ENCODE results near the gene MTRF1L.

Gene MTRF1L

DNA sequence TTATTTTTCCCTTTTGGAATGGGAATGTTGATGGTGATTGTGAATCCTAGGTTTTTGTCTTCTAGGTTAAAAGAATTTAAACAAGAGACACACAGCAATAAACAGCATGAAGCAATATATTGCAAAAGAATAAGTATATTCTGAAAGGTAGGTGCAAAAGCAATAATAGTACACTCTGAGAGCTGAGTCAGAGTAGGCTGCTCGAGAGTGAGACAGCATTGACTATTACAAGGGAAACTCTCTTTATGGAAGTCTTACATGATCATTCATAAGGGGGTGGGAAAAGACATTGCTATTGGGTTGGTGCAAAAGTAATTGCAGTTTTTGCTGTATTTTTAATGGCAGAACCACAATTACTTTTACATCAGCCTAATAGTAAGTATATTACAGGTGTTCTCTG lies 44.7 kb downstream of the MTRF1L start:
- no peak overlapping the region for H3K4me3 ChIP-seq (ENCODE audit: low read depth, low read length)
- TF ChIP-seq, protein P1, sequence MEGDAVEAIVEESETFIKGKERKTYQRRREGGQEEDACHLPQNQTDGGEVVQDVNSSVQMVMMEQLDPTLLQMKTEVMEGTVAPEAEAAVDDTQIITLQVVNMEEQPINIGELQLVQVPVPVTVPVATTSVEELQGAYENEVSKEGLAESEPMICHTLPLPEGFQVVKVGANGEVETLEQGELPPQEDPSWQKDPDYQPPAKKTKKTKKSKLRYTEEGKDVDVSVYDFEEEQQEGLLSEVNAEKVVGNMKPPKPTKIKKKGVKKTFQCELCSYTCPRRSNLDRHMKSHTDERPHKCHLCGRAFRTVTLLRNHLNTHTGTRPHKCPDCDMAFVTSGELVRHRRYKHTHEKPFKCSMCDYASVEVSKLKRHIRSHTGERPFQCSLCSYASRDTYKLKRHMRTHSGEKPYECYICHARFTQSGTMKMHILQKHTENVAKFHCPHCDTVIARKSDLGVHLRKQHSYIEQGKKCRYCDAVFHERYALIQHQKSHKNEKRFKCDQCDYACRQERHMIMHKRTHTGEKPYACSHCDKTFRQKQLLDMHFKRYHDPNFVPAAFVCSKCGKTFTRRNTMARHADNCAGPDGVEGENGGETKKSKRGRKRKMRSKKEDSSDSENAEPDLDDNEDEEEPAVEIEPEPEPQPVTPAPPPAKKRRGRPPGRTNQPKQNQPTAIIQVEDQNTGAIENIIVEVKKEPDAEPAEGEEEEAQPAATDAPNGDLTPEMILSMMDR (IDR thresholded peaks at IDR 0.05; ENCODE audit: low read depth, low read length), result no peak
- in situ Hi-C loops (cut with HindIII; ENCODE audit: low sequenced_read_pairs), result no loop called here
- DNase-seq (ENCODE audit: low read depth, low spot score), result no peak

DNA sequence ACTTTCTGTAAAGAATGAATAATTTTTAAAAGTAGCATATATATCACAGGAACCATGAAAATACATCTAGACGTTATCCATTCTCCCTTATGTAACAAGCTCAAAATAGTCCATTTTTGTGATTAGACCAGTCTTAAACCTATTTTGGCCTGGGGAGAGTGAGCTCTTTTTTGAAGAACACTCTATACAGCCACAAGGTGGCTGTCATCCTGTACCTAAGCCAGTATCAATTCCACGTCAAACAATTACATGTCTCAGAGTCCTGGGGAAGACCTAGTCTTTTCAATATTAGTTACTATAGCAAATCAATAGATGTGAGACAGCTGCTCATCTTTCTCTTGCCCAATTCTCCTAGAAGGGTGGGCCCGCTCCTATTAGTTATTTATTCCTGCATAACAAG lies 48.1 kb downstream of the MTRF1L start:
- no peak overlapping the region for H3K4me3 ChIP-seq (ENCODE audit: low read depth, low read length)
- in situ Hi-C loops (cut with HindIII; ENCODE audit: low sequenced_read_pairs), result no loop called here
- DNase-seq (ENCODE audit: low read depth, low spot score), result no peak
- TF ChIP-seq, protein P1 (IDR thresholded peaks at IDR 0.05; ENCODE audit: low read depth, low read length), result no peak

DNA sequence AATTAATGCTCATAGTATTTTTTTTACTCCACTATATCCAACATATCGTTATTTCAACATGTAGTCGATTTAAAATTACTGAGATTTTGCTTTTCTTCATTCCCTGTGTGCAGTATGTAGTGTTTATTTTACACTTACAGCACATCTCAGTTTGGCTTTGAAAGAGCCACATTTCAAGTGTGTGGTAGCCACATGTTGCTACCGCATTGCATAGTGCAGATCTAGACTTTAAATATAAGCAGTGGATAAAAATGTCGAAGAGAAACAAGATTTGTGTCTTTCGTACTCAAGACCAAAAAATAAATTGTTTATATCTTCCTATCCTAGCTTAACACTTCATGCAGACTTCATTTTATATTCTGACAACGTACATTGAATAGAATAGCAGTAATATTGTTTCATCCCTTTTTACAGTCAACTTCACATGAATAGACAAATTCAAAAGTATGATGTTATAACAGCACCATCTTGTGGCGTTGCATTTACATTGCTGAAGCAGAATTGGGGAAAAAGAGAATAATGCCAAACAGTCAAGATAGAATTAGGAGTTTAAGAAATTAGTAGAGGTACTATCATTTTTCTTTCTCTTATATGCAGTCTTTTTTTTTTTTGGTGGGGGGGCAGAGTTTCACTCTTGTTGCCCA lies 49.5 kb downstream of the MTRF1L start:
- in situ Hi-C loops (cut with HindIII; ENCODE audit: low sequenced_read_pairs), result no loop called here
- H3K4me3 ChIP-seq (ENCODE audit: low read depth, low read length), result no peak overlapping the region
- TF ChIP-seq, protein P1 (IDR thresholded peaks at IDR 0.05; ENCODE audit: low read depth, low read length), result peak; percentile 65
- DNase-seq (ENCODE audit: low read depth, low spot score), result peak; percentile 55

DNA sequence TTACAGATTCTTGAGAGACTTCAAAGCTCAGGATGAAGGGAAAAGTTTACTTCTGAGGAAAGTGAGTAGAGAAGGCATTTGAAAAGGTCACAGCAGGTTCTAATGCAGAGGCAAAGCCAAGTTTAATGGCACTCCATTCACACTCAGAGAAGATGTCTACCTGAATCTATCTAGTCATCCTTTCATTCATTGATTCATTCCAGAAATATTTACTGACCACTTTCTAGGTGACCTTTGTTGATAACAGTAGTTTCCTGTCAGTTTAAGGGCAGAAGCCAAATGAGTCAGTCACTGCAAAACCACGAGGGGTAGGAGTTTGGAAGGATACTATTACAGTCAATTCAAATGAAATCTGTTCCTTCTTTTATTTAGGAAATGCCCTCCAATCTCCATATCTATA lies 50.5 kb downstream of the MTRF1L start:
- no peak overlapping the region for H3K4me3 ChIP-seq (ENCODE audit: low read depth, low read length)
- TF ChIP-seq, protein P1 (IDR thresholded peaks at IDR 0.05; ENCODE audit: low read depth, low read length), result no peak
- in situ Hi-C loops (cut with HindIII; ENCODE audit: low sequenced_read_pairs), result no loop called here
- peak; percentile 39 for DNase-seq (ENCODE audit: low read depth, low spot score)

DNA sequence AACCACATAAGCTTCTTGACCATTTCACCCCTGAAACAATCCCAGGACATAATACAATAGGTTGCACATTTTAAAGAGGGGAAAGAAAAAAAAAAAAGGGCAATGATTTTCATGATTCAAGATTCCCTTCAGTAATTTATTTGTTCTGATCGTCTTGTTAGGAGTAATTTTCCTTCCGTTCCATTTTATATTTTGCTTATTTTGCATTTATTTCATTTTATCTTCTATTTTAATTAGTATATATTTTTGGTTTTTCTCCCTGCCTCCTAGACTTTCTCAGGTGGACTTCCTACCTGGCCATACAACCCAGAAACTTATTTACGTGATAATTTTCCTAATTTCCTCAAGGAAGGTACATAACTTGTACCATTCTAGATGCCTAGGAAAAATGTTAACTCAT lies 52.3 kb downstream of the MTRF1L start:
- H3K4me3 ChIP-seq (ENCODE audit: low read depth, low read length), result no peak overlapping the region
- TF ChIP-seq, protein P1 (IDR thresholded peaks at IDR 0.05; ENCODE audit: low read depth, low read length), result no peak
- in situ Hi-C loops (cut with HindIII; ENCODE audit: low sequenced_read_pairs), result no loop called here
- no peak for DNase-seq (ENCODE audit: low read depth, low spot score)

DNA sequence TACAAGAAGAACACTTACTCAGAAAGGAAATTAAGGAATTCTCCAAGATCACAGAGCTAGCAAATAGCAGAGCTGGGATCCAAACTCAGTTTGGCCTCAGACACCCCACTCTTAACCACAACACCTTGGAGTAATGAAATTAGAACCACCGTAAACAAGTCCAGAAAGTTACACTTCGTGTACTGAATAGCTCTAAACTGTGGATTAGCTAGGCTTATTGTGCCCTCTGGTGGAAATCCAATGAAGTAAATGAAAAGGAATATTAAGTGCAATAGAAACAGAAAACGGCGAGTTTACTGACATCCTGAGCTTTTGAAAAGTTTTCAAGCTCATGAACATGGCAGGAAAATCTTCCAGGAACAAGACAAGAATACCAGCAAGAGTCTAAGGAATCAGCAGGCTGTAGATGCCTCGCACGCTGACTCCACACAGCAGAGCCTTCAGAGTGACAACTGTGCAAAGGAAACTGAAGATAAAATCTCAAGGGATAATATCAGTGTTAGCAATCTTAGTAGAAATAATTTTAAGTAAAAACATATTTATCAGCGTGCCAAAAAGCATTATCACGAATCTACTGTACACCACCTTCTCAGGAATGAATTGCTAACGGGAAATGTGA lies 54.2 kb downstream of the MTRF1L start:
- DNase-seq (ENCODE audit: low read depth, low spot score), result peak; percentile 56
- in situ Hi-C loops (cut with HindIII; ENCODE audit: low sequenced_read_pairs), result no loop called here
- no peak overlapping the region for H3K4me3 ChIP-seq (ENCODE audit: low read depth, low read length)
- TF ChIP-seq, protein P1 (IDR thresholded peaks at IDR 0.05; ENCODE audit: low read depth, low read length), result peak; percentile 62
